Omental fat pad (tissue), 4 donors: ENCODE measurements around the gene LTB. TPM values are rescaled to one million over a fixed set of nuclear protein-coding genes. Genes with fewer than 3 reads are reported as not detected.

Source experiments
- ATAC-seq: fragments of 150-250 bp; one replicate; pipeline ENCODE4 v1.9.1; 2016; ENCODE audit warnings: mild to moderate bottlenecking, moderate library complexity; ENCODE audit not compliant: low FRiP score
- DNase-seq: peaks from one replicate; pipeline ENCODE4 v3.0.0-alpha.2; 2019; ENCODE audit warnings: low spot score
- total RNA-seq, 4 donors: library from RNA; depleted of rRNA; stranded (reverse); fragments of >200 nt; gene quantifications; one replicate each; pipeline ENCODE4 v1.1.0, GENCODE V29; 2016
- TF ChIP-seq, protein P1 (sequence below), 3 donors: fragments of 450-650 bp; IDR thresholded peaks; one replicate each; pipeline ENCODE4 v1.5.1; 2016 to 2017; ENCODE audit warnings: antibody characterized with exemption in 3 of 3, mild to moderate bottlenecking in 3 of 3, moderate library complexity in 2 of 3

Gene LTB, protein sequence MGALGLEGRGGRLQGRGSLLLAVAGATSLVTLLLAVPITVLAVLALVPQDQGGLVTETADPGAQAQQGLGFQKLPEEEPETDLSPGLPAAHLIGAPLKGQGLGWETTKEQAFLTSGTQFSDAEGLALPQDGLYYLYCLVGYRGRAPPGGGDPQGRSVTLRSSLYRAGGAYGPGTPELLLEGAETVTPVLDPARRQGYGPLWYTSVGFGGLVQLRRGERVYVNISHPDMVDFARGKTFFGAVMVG
- 1 to 10 TPM in 3 of 4 donors, under 1 TPM in 1; 0.72 to 5.5 (median 1.9) TPM for total RNA-seq

DNA sequence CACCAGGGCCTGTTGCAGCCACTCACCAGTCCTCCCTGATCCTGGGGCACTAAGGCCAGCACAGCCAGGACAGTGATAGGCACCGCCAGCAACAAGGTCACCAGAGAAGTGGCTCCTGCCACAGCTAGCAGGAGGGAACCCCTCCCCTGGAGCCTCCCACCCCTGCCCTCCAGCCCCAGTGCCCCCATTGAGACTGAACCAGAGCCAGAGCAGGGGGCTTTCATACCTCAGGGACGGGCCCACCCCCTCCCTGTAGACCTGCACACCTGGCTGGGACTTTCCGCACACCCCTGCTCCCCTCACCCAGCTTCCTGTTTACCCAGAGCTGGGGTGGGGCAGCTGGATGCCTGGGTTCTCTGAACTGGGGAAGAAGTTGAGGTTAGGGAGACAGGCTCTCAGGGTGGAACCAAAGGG lies at the start of gene LTB:
Gene LTB, minus strand, starts transcription at position 195 of the 414 bp plus-strand sequence. Its CDS starts 7 bp downstream, at position 188.
- no peak for ATAC-seq
- TF ChIP-seq, protein P1, sequence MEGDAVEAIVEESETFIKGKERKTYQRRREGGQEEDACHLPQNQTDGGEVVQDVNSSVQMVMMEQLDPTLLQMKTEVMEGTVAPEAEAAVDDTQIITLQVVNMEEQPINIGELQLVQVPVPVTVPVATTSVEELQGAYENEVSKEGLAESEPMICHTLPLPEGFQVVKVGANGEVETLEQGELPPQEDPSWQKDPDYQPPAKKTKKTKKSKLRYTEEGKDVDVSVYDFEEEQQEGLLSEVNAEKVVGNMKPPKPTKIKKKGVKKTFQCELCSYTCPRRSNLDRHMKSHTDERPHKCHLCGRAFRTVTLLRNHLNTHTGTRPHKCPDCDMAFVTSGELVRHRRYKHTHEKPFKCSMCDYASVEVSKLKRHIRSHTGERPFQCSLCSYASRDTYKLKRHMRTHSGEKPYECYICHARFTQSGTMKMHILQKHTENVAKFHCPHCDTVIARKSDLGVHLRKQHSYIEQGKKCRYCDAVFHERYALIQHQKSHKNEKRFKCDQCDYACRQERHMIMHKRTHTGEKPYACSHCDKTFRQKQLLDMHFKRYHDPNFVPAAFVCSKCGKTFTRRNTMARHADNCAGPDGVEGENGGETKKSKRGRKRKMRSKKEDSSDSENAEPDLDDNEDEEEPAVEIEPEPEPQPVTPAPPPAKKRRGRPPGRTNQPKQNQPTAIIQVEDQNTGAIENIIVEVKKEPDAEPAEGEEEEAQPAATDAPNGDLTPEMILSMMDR (IDR thresholded peaks at IDR 0.05), result no peak
- DNase-seq, result no peak

DNA sequence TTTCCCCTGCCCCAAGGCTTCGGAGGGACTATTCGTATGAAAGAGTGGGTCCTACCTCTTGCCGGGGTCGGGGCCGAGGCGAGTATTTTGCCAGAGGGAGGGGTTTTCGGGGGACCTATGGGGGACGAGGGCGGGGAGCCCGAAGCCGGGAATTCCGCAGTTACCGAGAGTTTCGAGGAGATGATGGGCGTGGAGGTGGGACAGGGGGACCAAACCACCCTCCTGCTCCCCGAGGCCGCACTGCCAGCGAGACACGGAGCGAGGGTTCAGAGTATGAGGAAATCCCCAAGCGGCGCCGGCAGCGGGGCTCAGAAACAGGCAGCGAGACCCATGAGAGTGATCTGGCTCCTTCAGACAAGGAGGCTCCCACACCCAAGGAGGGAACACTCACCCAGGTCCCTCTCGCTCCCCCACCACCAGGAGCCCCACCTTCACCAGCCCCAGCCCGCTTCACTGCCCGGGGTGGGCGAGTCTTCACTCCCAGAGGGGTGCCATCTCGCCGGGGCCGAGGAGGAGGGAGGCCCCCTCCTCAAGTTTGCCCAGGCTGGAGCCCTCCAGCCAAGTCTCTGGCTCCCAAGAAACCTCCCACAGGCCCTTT lies 49.6 kb upstream of the LTB start:
- ATAC-seq, result no peak
- DNase-seq, result no peak
- TF ChIP-seq, protein P1 (IDR thresholded peaks at IDR 0.05), result no peak

DNA sequence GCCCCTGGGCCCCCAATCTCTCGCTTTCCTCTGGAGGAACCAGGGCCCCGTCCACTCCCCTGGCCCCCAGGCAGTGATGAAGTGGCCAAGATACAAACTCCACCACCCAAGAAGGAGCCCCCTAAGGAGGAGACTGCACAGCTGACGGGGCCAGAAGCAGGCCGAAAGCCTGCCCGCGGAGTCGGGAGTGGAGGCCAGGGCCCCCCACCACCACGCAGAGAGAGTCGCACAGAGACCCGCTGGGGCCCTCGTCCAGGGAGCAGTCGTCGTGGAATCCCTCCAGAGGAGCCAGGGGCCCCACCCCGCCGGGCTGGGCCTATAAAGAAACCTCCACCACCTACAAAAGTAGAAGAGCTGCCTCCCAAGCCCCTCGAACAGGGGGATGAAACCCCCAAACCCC lies 49.0 kb upstream of the LTB start:
- no peak for DNase-seq
- TF ChIP-seq, protein P1 (IDR thresholded peaks at IDR 0.05), result no peak
- no peak for ATAC-seq

DNA sequence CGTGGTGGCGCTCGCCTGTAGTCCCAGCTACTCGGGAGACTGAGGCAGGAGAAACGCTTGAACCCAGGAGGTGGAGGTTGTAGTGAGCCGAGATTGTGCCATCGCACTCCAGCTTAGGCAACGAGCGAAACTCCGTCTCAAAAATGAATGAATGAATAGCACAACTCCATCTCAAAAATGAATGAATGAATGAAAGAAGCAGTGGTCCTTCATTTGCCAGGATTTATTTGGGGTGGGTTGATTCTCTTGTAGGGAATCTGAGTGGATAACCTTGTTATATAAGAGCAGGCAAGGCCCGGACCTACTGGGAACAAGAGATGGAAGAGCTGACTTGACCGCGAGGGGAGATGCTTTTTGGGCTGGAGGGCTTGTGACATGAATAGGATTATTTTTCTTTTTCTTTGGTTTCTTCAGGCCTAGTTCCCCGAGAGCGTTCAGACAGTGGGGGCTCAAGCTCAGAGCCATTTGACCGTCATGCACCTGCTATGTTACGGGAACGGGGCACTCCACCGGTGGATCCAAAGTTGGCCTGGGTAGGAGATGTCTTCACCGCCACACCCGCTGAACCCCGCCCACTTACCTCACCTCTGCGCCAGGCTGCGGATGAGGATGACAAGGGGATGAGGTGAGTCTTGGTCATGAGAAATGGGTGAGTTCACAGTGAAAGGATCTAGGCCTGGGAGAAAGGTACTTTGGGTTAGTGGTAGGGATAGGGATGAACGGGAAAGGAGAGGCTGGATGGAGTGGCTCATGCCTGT lies 48.1 kb upstream of the LTB start:
- DNase-seq (no peak), ATAC-seq (no peak)
- TF ChIP-seq, protein P1 (IDR thresholded peaks at IDR 0.05), result no peak

DNA sequence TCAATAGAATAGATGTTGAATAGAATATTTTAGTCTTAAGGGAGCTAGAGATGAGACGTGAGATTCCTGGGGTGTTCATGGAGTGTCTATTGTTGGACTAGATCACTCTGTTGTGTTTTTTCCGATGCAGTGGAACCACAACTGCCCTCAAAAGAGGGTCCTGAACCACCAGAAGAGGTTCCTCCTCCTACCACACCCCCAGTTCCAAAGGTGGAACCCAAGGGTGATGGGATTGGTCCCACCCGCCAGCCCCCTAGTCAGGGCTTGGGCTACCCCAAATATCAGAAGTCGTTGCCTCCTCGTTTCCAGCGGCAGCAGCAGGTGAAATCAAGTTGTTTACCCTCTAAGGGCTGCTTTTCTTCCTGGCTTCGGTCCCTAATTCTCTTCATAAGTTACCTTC lies 46.8 kb upstream of the LTB start:
- TF ChIP-seq, protein P1 (IDR thresholded peaks at IDR 0.05), result no peak
- DNase-seq (no peak), ATAC-seq (no peak)

DNA sequence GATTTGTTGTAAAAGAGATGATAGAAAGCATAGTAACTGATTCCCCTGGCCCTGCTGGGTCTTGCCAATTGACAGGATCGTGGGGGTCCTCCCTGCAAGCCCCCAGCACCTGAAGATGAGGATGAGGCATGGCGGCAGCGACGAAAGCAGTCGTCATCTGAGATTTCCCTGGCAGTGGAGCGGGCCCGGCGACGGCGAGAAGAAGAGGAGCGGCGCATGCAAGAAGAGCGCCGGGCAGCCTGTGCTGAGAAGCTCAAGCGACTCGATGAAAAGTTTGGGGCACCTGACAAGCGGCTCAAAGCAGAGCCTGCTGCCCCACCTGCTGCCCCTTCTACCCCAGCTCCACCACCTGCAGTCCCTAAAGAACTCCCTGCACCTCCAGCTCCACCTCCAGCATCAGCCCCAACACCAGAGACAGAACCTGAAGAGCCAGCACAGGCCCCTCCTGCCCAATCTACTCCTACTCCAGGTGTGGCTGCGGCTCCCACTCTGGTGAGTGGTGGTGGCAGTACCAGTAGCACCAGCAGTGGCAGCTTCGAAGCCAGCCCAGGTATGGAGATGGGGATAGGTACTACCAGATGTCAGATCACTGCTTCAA lies 45.6 kb upstream of the LTB start:
- DNase-seq (no peak), ATAC-seq (no peak)
- TF ChIP-seq, protein P1 (IDR thresholded peaks at IDR 0.05), result no peak
